Nephron (organoid): Measurements from ENCODE around the gene GBE1.
A peak's percentile ranks its signal among the peaks of the same experiment; 100 is the strongest.

Source experiments
- H3K27ac Mint-ChIP-seq, 3 experiments: 2 replicates each; pipeline ENCODE4 v1.8.0; 2020; ENCODE audit warnings: mixed read lengths in 3 of 3, mild to moderate bottlenecking in 2 of 3, moderate library complexity in 1 of 3
- H3K27me3 Mint-ChIP-seq: 2 replicates; pipeline ENCODE4 v1.8.0; 2021; ENCODE audit warnings: low read depth, mild to moderate bottlenecking, moderate library complexity, mixed read lengths
- H3K36me3 Mint-ChIP-seq: 2 replicates; pipeline ENCODE4 v1.8.0; 2020; ENCODE audit warnings: low read depth, mixed read lengths
- H3K4me1 Mint-ChIP-seq: 2 replicates; pipeline ENCODE4 v1.8.0; 2020; ENCODE audit warnings: mixed read lengths
- H3K4me3 Mint-ChIP-seq, 3 experiments: 2 replicates each; pipeline ENCODE4 v1.8.0; 2020; ENCODE audit warnings: mild to moderate bottlenecking in 3 of 3, mixed read lengths in 3 of 3, moderate library complexity in 2 of 3
- H3K9me3 Mint-ChIP-seq: 2 replicates; pipeline ENCODE4 v1.8.0; 2020; ENCODE audit warnings: mixed read lengths
- CTCF ChIP-seq, 3 experiments: fragments of 200-600 bp; sonication (generic); IDR thresholded peaks; one replicate each; pipeline ENCODE4 v1.5.0; 2021; ENCODE audit warnings: antibody characterized with exemption in 3 of 3; ENCODE audit not compliant: unreplicated experiment in 3 of 3

Gene GBE1

GRCh38 chr3:81492040-81492439 lies 269.4 kb downstream of the GBE1 start:
- no peaks in the 10 kb centered on the region for H3K4me1 Mint-ChIP-seq
- no peaks in the 10 kb centered on the region for H3K9me3 Mint-ChIP-seq
- no peak overlapping the region for H3K4me3 Mint-ChIP-seq
- no peaks in the 10 kb centered on the region for H3K27me3 Mint-ChIP-seq
- no peak for TF ChIP-seq CTCF (IDR thresholded peaks at IDR 0.05; ENCODE audit: unreplicated experiment in 3 of 3)
- peaks cover 2% of the 10 kb centered on the region for H3K36me3 Mint-ChIP-seq
- no peak overlapping the region for H3K27ac Mint-ChIP-seq

- TF ChIP-seq CTCF (IDR thresholded peaks at IDR 0.05; ENCODE audit: unreplicated experiment in 3 of 3), result peak; percentile 63 to 80 (median 67)
- no peak overlapping the region for H3K4me3 Mint-ChIP-seq
- peaks cover 2% of the 10 kb centered on the region for H3K9me3 Mint-ChIP-seq
- H3K27ac Mint-ChIP-seq, result peak overlapping the region in 1 of 3 experiments; percentile 4
- H3K4me1 Mint-ChIP-seq, result no peaks in the 10 kb centered on the region
- H3K36me3 Mint-ChIP-seq, result peaks cover 3% of the 10 kb centered on the region
- no peaks in the 10 kb centered on the region for H3K27me3 Mint-ChIP-seq
Observed at GRCh38 chr3:81490541-81491288, 270.7 kb downstream of the GBE1 start.

- Mint-ChIP-seq H3K27ac (no peak overlapping the region), H3K9me3 (peaks cover 3% of the 10 kb centered on the region)
Observed at GRCh38 chr3:81485444-81485865, 276.0 kb downstream of the GBE1 start.

GRCh38 chr3:81484520-81484919 lies 276.9 kb downstream of the GBE1 start:
- Mint-ChIP-seq H3K27me3 (no peaks in the 10 kb centered on the region), H3K36me3 (peaks cover 3% of the 10 kb centered on the region), H3K9me3 (peaks cover 3% of the 10 kb centered on the region), H3K27ac (no peak overlapping the region), H3K4me3 (no peak overlapping the region), H3K4me1 (no peaks in the 10 kb centered on the region)
- no peak for TF ChIP-seq CTCF (IDR thresholded peaks at IDR 0.05; ENCODE audit: unreplicated experiment in 3 of 3)

More at GRCh38 chr3:81485444-81485865, 276.0 kb downstream of the GBE1 start:
- Mint-ChIP-seq H3K4me3 (no peak overlapping the region), H3K36me3 (peaks cover 3% of the 10 kb centered on the region), H3K4me1 (no peaks in the 10 kb centered on the region), H3K27me3 (no peaks in the 10 kb centered on the region)
- TF ChIP-seq CTCF (IDR thresholded peaks at IDR 0.05; ENCODE audit: unreplicated experiment in 3 of 3), result no peak

GRCh38 chr3:81483046-81483445 lies 278.4 kb downstream of the GBE1 start:
- Mint-ChIP-seq H3K36me3 (peaks cover 3% of the 10 kb centered on the region), H3K4me3 (no peak overlapping the region), H3K4me1 (no peaks in the 10 kb centered on the region), H3K27ac (no peak overlapping the region), H3K9me3 (peaks cover 3% of the 10 kb centered on the region), H3K27me3 (no peaks in the 10 kb centered on the region)
- TF ChIP-seq CTCF (IDR thresholded peaks at IDR 0.05; ENCODE audit: unreplicated experiment in 3 of 3), result no peak

- no peaks in the 10 kb centered on the region for H3K36me3 Mint-ChIP-seq
- H3K9me3 Mint-ChIP-seq, result no peaks in the 10 kb centered on the region
- H3K27me3 Mint-ChIP-seq, result no peaks in the 10 kb centered on the region
- TF ChIP-seq CTCF (IDR thresholded peaks at IDR 0.05; ENCODE audit: unreplicated experiment in 3 of 3), result no peak
- no peak overlapping the region for H3K27ac Mint-ChIP-seq
- no peaks in the 10 kb centered on the region for H3K4me1 Mint-ChIP-seq
- H3K4me3 Mint-ChIP-seq, result no peak overlapping the region
Observed at GRCh38 chr3:81477740-81478139, 283.7 kb downstream of the GBE1 start.
